Measurements from ENCODE around the gene TROAP.

DNA sequence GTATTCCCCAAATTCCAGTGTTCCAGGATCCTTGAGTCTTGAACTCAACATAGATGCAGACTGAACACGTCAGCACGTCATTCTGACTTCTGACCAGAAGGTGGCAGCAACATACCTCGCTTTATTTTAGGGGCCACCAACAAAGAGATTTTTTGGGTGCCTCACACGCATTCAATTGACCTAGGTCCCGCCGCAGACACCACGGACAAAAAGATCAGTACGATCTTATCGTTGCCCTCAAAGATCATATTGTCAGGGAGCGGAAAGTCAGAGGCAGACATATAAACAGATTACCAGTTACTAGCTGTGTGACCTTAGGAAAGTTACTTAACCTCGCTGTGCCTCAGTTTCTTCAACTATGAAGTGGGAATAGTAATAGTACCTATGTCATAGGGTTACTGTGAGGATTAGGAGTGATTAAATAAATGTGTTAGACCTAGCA is 34.6 kb upstream of the TROAP start:
- TF ChIP-seq GATA2 (IDR thresholded peaks at IDR 0.05; ENCODE audit: low read depth, low read length): no peak
- TF ChIP-seq GATA3 (IDR thresholded peaks at IDR 0.05; ENCODE audit: low read depth, low read length): no peak
